Neuronal stem cell (in vitro differentiated cells): Measurements from ENCODE around the gene SMYD3.

Experiments
- DNase-seq: peaks from one replicate; pipeline ENCODE4 v3.0.0-alpha.2; 2013; ENCODE audit warnings: low spot score
- H2AFZ ChIP-seq: one replicate; pipeline ENCODE4 v1.6.1; 2013; ENCODE audit warnings: mild to moderate bottlenecking, low read length, inconsistent platforms
- H2AK5ac ChIP-seq: 2 replicates; pipeline ENCODE4 v1.6.1; 2013; ENCODE audit warnings: low read depth, mild to moderate bottlenecking, inconsistent platforms, low read length, moderate library complexity, mixed read lengths
- H2BK120ac ChIP-seq: 2 replicates; pipeline ENCODE4 v1.6.1; 2013; ENCODE audit warnings: low read depth, mild to moderate bottlenecking, inconsistent platforms, low read length, moderate library complexity, mixed read lengths
- H2BK12ac ChIP-seq: one replicate; pipeline ENCODE4 v1.6.1; 2013; ENCODE audit warnings: low read length, inconsistent platforms
- H2BK15ac ChIP-seq: 2 replicates; pipeline ENCODE4 v1.6.1; 2013; ENCODE audit warnings: mild to moderate bottlenecking, low read length, inconsistent platforms, mixed read lengths
- H2BK5ac ChIP-seq: one replicate; pipeline ENCODE4 v1.6.1; 2013; ENCODE audit warnings: inconsistent platforms, mild to moderate bottlenecking, low read length, moderate library complexity
- H3K14ac ChIP-seq: one replicate; pipeline ENCODE4 v1.6.1; 2013; ENCODE audit warnings: low read length, inconsistent platforms
- H3K18ac ChIP-seq: 2 replicates; pipeline ENCODE4 v1.6.1; 2013; ENCODE audit warnings: low read length, inconsistent platforms
- H3K23ac ChIP-seq: 2 replicates; pipeline ENCODE4 v1.6.1; 2013; ENCODE audit warnings: low read depth, mild to moderate bottlenecking, mixed read lengths, low read length, inconsistent platforms; ENCODE audit not compliant: poor library complexity
- H3K27ac ChIP-seq: replicated peaks from 3 replicates; pipeline ENCODE4 v1.5.1; 2013; ENCODE audit warnings: low read length, inconsistent platforms
- H3K27me3 ChIP-seq, 3 experiments: 2 replicates each; pipeline ENCODE4 v1.6.1; 2013; ENCODE audit warnings: low read length in 3 of 3, mild to moderate bottlenecking in 2 of 3, inconsistent platforms in 1 of 3, low read depth in 1 of 3, mixed read lengths in 1 of 3, moderate library complexity in 1 of 3; ENCODE audit not compliant: control insufficient read depth in 3 of 3, insufficient read depth in 3 of 3
- H3K36me3 ChIP-seq, 2 donors: replicated peaks in 1 of 2; 2 replicates each; pipeline ENCODE4 v1.6.1; 2013; ENCODE audit warnings: low read length in 2 of 2; ENCODE audit not compliant: control insufficient read depth in 2 of 2, insufficient read depth in 2 of 2
- H3K4ac ChIP-seq: 2 replicates; pipeline ENCODE4 v1.6.1; 2013; ENCODE audit warnings: inconsistent platforms, mild to moderate bottlenecking, low read length, moderate library complexity
- H3K4me1 ChIP-seq, 2 donors: 1 replicate in 1 of 2; 2 replicates in 1 of 2; pipeline ENCODE4 v1.6.1; 2013; ENCODE audit warnings: low read length in 2 of 2, low read depth in 1 of 2; ENCODE audit not compliant: control insufficient read depth in 2 of 2, insufficient read depth in 1 of 2
- H3K4me2 ChIP-seq: one replicate; pipeline ENCODE4 v1.6.1; 2013; ENCODE audit warnings: mild to moderate bottlenecking, low read length, inconsistent platforms; ENCODE audit not compliant: insufficient read depth, poor library complexity, severe bottlenecking
- H3K4me3 ChIP-seq, 2 donors: 2 replicates each; pipeline ENCODE4 v1.5.1; 2013; ENCODE audit warnings: low read length in 2 of 2, mild to moderate bottlenecking in 2 of 2, inconsistent platforms in 1 of 2, moderate library complexity in 1 of 2
- H3K79me1 ChIP-seq: one replicate; pipeline ENCODE4 v1.6.1; 2013; ENCODE audit warnings: low read depth, mild to moderate bottlenecking, inconsistent platforms, low read length, moderate library complexity
- H3K9ac ChIP-seq: one replicate; pipeline ENCODE4 v1.6.1; 2013; ENCODE audit warnings: mild to moderate bottlenecking, low read depth, low read length, inconsistent platforms; ENCODE audit not compliant: poor library complexity
- H3K9me3 ChIP-seq, 2 donors: replicated peaks in 1 of 2; 2 replicates each; pipeline versions ENCODE3 to v1.6.1; 2013; ENCODE audit warnings: low read length in 2 of 2, mild to moderate bottlenecking in 2 of 2, inconsistent platforms in 1 of 2, low read depth in 1 of 2, mixed read lengths in 1 of 2, moderate library complexity in 1 of 2; ENCODE audit not compliant: control insufficient read depth in 2 of 2, insufficient read depth in 1 of 2
- H4K8ac ChIP-seq: one replicate; pipeline ENCODE4 v1.6.1; 2013; ENCODE audit warnings: low read depth, mild to moderate bottlenecking, inconsistent platforms, low read length, moderate library complexity
- H4K91ac ChIP-seq: one replicate; pipeline ENCODE4 v1.6.1; 2013; ENCODE audit warnings: low read length, low read depth, mild to moderate bottlenecking, inconsistent platforms; ENCODE audit not compliant: poor library complexity
- WGBS, 2 donors: extraction: QIAGEN DNeasy Blood & Tissue Kit; methylation state at CpG; one replicate each; pipeline ENCODE4 v1.1.7; 2013; ENCODE audit warnings: missing lambda C conversion rate in 2 of 2, mixed read lengths in 1 of 2; ENCODE audit not compliant: insufficient read length in 2 of 2, insufficient replicate concordance in 1 of 2; ENCODE audit errors: extremely low coverage in 2 of 2; 5-methylcytosine and 5-hydroxymethylcytosine counted together

SMYD3 gene

DNA sequence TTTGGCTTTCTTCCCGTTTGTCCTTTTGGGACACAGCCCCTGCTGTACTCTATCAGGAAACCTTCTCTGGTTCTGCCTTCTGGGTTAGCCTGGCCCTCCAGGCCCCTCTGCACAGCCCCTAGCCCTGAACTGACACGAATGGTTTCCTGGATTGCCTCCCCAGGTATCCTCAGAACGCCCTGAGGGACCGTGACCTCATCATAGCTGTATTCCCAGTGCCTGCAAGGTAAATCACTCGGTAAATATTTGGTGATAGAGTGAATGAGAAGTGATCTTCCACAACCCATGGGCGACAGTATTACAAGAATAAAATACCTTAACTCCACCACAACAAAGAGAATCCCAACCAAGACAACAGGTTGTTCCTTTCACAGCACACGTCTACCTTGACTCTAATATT, 637.2 kb downstream of the SMYD3 start:
- no peak overlapping the region for H3K9ac ChIP-seq
- H3K4me3 ChIP-seq, result no peak overlapping the region
- no peak overlapping the region for H3K27ac ChIP-seq
- no peaks in the 10 kb centered on the region for H3K4me1 ChIP-seq
- H2BK12ac ChIP-seq, result no peak overlapping the region
- DNase-seq, result no peak
- peak overlapping the region; percentile 58 for H3K14ac ChIP-seq
- H4K8ac ChIP-seq, result no peak overlapping the region
- H3K9me3 ChIP-seq, result no peaks in the 10 kb centered on the region
- H3K23ac ChIP-seq, result no peak overlapping the region
- H3K36me3 ChIP-seq, result no peaks in the 10 kb centered on the region
- H3K79me1 ChIP-seq, result no peaks in the 10 kb centered on the region
- no peak overlapping the region for H2BK5ac ChIP-seq
- H2BK15ac ChIP-seq, result no peak overlapping the region
- H4K91ac ChIP-seq, result no peak overlapping the region
- no peak overlapping the region for H2BK120ac ChIP-seq
- no peak overlapping the region for H3K4ac ChIP-seq
- no peak overlapping the region for H3K4me2 ChIP-seq
- H3K27me3 ChIP-seq, result no peaks in the 10 kb centered on the region
- no peak overlapping the region for H3K18ac ChIP-seq
- no CpG with 5 or more reads among the region's 7 CpGs for WGBS, 2 donors
- H2AK5ac ChIP-seq, result no peak overlapping the region
- H2AFZ ChIP-seq, result no peak overlapping the region

GRCh38 chr1:245867738-245868137, 639.3 kb downstream of the SMYD3 start:
- no peak overlapping the region for H3K14ac ChIP-seq
- no peak overlapping the region for H4K91ac ChIP-seq
- H3K4ac ChIP-seq, result no peak overlapping the region
- H3K4me1 ChIP-seq, result no peaks in the 10 kb centered on the region
- H3K27ac ChIP-seq, result no peak overlapping the region
- no peaks in the 10 kb centered on the region for H3K9me3 ChIP-seq
- no peak overlapping the region for H3K18ac ChIP-seq
- H3K4me2 ChIP-seq, result no peak overlapping the region
- H3K23ac ChIP-seq, result no peak overlapping the region
- H3K9ac ChIP-seq, result no peak overlapping the region
- no peaks in the 10 kb centered on the region for H3K79me1 ChIP-seq
- no peaks in the 10 kb centered on the region for H3K27me3 ChIP-seq
- H4K8ac ChIP-seq, result no peak overlapping the region
- H2AK5ac ChIP-seq, result no peak overlapping the region
- H2AFZ ChIP-seq, result no peak overlapping the region
- no peak for DNase-seq
- no peak overlapping the region for H3K4me3 ChIP-seq
- no peaks in the 10 kb centered on the region for H3K36me3 ChIP-seq
- no peak overlapping the region for H2BK120ac ChIP-seq
- no peak overlapping the region for H2BK15ac ChIP-seq
- WGBS, 2 donors, result no CpG with 5 or more reads among the region's 5 CpGs
- no peak overlapping the region for H2BK12ac ChIP-seq
- no peak overlapping the region for H2BK5ac ChIP-seq

DNA sequence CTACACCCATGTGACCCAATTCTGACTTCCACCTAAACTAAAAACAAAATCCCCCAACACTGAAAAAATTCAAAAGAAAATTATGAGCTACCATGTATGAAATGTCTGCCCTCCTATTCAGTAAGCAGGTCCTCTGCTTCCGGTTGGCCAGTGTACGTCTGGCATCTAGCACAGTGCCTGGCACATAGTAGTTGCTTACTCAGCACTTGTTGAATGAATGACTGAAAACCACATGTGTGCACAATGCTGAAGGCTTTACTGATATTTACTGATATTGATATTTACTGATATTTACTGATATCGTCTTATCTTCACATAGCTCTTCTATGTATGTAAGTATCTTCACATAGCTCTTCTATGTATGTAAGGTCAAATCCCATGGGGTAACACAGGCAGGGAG, 642.2 kb downstream of the SMYD3 start:
- Histone ChIP-seq H3K4me3 (no peak overlapping the region), H2AK5ac (no peak overlapping the region), H3K4me1 (no peaks in the 10 kb centered on the region), H2BK120ac (no peak overlapping the region), H3K23ac (no peak overlapping the region), H3K4ac (no peak overlapping the region), H4K8ac (no peak overlapping the region), H3K14ac (no peak overlapping the region), H2BK5ac (no peak overlapping the region), H3K9me3 (no peaks in the 10 kb centered on the region), H3K4me2 (no peak overlapping the region), H3K18ac (no peak overlapping the region), H3K79me1 (no peaks in the 10 kb centered on the region), H2AFZ (no peak overlapping the region), H4K91ac (no peak overlapping the region), H3K9ac (no peak overlapping the region), H3K27ac (no peak overlapping the region), H2BK15ac (no peak overlapping the region), H2BK12ac (no peak overlapping the region), H3K36me3 (no peaks in the 10 kb centered on the region), H3K27me3 (no peaks in the 10 kb centered on the region)
- WGBS, 2 donors, result no CpG with 5 or more reads among the region's 3 CpGs
- DNase-seq, result no peak

DNA sequence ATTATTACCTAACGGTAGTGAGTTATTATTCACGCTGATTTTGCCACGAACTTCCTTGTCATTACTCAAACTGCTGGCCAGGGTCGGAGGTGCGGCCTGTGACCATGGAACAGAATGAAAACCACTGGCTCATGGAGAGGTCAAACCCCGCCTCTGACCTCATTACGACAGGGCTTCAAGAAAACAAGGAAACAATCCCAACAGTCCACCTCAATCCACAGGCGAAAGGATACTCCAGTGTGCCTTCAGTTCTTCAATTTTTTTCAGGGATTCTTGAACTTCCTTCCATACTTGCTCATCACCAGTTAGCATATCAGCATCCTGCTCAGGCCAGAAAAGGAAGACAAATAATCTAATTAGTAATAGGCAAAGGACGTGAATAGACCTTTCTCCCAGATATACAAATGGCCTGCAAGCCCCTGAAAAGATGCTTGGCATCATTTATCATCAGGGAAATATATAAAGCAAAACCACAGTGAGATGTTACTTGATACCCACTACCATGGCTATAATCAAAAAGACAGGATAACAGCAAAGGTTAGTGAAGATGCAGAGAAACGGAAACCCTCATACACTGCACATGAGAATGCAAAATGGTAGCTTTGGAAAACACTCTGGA, 643.4 kb downstream of the SMYD3 start:
- DNase-seq, result no peak
- no CpG with 5 or more reads among the region's 10 CpGs for WGBS, 2 donors

More for the DNA sequence above, 643.4 kb downstream of the SMYD3 start:
- no peak overlapping the region for H2BK15ac ChIP-seq
- no peaks in the 10 kb centered on the region for H3K9me3 ChIP-seq
- no peak overlapping the region for H2BK5ac ChIP-seq
- no peak overlapping the region for H3K23ac ChIP-seq
- no peak overlapping the region for H2AK5ac ChIP-seq
- no peak overlapping the region for H3K18ac ChIP-seq
- no peak overlapping the region for H3K4ac ChIP-seq
- no peak overlapping the region for H2BK12ac ChIP-seq
- H3K27ac ChIP-seq, result no peak overlapping the region
- H3K79me1 ChIP-seq, result no peaks in the 10 kb centered on the region
- H4K8ac ChIP-seq, result no peak overlapping the region
- H3K4me1 ChIP-seq, result no peaks in the 10 kb centered on the region
- H4K91ac ChIP-seq, result no peak overlapping the region
- H2BK120ac ChIP-seq, result no peak overlapping the region
- no peak overlapping the region for H2AFZ ChIP-seq
- H3K9ac ChIP-seq, result no peak overlapping the region
- H3K27me3 ChIP-seq, result no peaks in the 10 kb centered on the region
- no peak overlapping the region for H3K4me2 ChIP-seq
- H3K4me3 ChIP-seq, result no peak overlapping the region
- no peaks in the 10 kb centered on the region for H3K36me3 ChIP-seq
- H3K14ac ChIP-seq, result no peak overlapping the region
